Sigmoid colon (tissue), 3 donors: ENCODE data around the gene ZNF212.

Experiments used
- CTCF ChIP-seq, 4 experiments: fragments of 450-650 bp in 3 of 4; fragments of 200-600 bp in 1 of 4; IDR thresholded peaks; one replicate each; pipeline ENCODE4 v1.5.1; 2016 to 2019; ENCODE audit warnings: antibody characterized with exemption in 4 of 4, mild to moderate bottlenecking in 3 of 4, moderate library complexity in 2 of 4
- POLR2A ChIP-seq, 2 donors: fragments of 450-650 bp; IDR thresholded peaks; one replicate each; pipeline ENCODE4 v1.6.1; 2016; ENCODE audit warnings: antibody characterized with exemption in 2 of 2, mild to moderate bottlenecking in 2 of 2, moderate library complexity in 2 of 2

- TF ChIP-seq CTCF (IDR thresholded peaks at IDR 0.05) (no peak), POLR2A (IDR thresholded peaks at IDR 0.05) (no peak)
Measured at GRCh38 chr7:149198161-149198816, 41.2 kb upstream of the ZNF212 start.
